ENCODE data around the gene CLEC3B. TPM values are rescaled to one million over a fixed set of nuclear protein-coding genes. Genes with fewer than 3 reads are reported as not detected.
"Not testable (repeated sequence)": the region's sequence is repeated elsewhere in the genome, so short reads cannot be mapped to it uniquely, and the experiment has no call there.

Gene CLEC3B
- total and polyA plus RNA-seq, 12 donors, result 34.8 to 355 (median 59.4) TPM

DNA sequence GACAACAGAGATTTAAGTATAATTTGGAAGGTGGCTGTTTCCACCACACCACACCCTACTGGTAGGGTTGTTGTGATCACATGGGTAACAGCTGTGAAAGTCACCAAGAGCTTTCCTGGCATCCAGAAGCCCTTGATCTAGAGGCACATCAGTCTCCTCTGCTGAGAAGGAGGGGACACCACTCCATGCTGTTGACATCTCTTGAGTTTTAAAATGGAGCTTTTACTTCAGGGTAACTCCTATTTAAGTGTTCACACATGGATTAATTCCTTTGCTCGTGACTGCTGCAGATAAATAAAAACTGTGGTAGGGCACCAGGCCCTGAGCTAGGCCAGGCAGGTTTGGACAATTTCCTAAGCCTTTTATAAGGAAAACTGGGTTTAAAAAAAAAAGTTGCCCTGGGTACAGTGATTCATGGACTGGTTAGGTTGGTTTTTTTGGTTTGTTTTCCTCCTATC, 42.6 kb upstream of the CLEC3B start:
- TF ChIP-seq, protein P1, sequence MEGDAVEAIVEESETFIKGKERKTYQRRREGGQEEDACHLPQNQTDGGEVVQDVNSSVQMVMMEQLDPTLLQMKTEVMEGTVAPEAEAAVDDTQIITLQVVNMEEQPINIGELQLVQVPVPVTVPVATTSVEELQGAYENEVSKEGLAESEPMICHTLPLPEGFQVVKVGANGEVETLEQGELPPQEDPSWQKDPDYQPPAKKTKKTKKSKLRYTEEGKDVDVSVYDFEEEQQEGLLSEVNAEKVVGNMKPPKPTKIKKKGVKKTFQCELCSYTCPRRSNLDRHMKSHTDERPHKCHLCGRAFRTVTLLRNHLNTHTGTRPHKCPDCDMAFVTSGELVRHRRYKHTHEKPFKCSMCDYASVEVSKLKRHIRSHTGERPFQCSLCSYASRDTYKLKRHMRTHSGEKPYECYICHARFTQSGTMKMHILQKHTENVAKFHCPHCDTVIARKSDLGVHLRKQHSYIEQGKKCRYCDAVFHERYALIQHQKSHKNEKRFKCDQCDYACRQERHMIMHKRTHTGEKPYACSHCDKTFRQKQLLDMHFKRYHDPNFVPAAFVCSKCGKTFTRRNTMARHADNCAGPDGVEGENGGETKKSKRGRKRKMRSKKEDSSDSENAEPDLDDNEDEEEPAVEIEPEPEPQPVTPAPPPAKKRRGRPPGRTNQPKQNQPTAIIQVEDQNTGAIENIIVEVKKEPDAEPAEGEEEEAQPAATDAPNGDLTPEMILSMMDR (IDR thresholded peaks at IDR 0.05), result no peak
- H3K4me3 ChIP-seq, result no peak overlapping the region
- no peaks in the 10 kb centered on the region for H3K9me3 ChIP-seq
- H3K27me3 ChIP-seq, result no peaks in the 10 kb centered on the region
- peaks cover 0 to 61% (median 29%) of the 10 kb centered on the region in 9 donors for H3K4me1 ChIP-seq
- ATAC-seq (peak; percentile 49 to 85 (median 71)), DNase-seq (no peak)
- no peaks in the 10 kb centered on the region for H3K36me3 ChIP-seq
- intact Hi-C loops (cut with DNase I), result no loop called here
- WGBS, 2 donors, result 50% methylated on average over 1 of the region's 1 CpG
- peak overlapping the region in 5 of 10 donors; percentile 31 to 61 (median 46) for H3K27ac ChIP-seq

DNA sequence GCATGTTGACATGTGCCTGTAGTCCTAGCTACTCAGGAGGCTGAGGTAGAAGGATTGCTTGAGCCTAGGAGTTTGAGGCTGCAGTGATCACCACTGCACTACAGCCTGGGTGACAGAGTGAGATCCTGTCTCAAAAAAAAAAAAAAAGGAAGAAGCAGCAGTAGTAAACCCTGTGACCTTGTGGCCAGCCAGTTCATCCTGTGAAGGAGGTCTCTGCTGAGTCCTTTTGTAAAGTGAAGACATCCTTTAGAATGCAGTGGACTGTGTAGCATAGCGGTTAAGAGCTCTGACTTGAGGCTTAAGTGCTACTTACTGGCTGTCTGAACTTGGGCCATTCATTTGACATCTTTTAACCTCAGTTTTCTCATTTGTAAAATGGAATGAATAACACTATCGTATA, 41.8 kb upstream of the CLEC3B start:
- Histone ChIP-seq H3K27ac (no peak overlapping the region), H3K27me3 (no peaks in the 10 kb centered on the region), H3K4me3 (no peak overlapping the region), H3K9me3 (no peaks in the 10 kb centered on the region), H3K36me3 (no peaks in the 10 kb centered on the region), H3K4me1 (peaks cover 0 to 61% (median 25%) of the 10 kb centered on the region in 9 donors)
- intact Hi-C loops (cut with DNase I), result no loop called here
- TF ChIP-seq, protein P1 (IDR thresholded peaks at IDR 0.05), result no peak
- ATAC-seq (no peak), DNase-seq (no peak)
- 97 to 100% methylated on average over 2 of the region's 2 CpGs for WGBS, 2 donors

DNA sequence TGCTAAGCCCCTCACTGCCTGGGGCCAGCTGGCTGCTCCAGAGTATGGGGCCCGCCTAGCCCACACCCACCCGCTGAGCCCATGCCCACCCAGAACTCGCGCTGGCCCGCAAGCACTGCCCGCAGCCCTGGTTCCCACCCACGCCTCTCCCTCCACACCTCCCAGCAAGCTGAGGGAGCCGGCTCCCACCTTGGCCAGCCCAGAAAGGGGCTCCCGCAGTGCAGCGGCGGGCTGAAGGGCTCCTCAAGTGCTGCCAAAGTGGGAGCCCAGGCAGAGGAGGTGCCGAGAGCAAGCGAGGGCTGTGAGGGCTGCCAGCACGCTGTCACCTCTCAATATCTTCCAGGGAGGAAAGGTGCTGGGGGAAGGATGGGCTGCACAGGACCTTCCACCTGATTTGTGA, 39.8 kb upstream of the CLEC3B start:
- intact Hi-C loops (cut with DNase I); H3K4me3 ChIP-seq; ATAC-seq; H3K27ac ChIP-seq; H3K27me3 ChIP-seq; DNase-seq; H3K9me3 ChIP-seq: not testable (repeated sequence)
- Histone ChIP-seq H3K36me3 (peaks cover 0 to 19% (median 0%) of the 10 kb centered on the region in 9 donors), H3K4me1 (peaks cover 0 to 72% (median 37%) of the 10 kb centered on the region in 9 donors)
- WGBS, 2 donors, result 90 to 97% methylated on average over 12 to 14 of the region's 14 CpGs

DNA sequence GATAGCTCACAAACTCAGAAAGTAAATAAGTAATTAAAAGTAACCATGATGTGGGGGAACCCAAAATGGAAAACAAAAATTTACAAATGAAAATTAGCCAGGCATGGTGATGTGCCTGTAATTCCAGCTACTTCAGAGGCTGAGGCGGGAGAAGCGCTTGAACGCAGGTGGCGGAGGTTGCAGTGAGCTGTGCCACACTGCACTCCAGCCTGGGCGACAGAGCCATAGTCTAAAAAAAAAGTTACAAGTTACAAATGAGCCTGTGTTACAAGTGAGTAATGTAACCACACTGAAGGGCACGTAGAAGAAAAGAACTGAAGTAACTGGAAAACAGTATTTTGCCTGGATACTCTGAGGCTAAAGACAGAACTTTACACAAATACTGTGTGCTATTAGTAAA, 38.8 kb upstream of the CLEC3B start:
- no peak overlapping the region for H3K27ac ChIP-seq
- no peaks in the 10 kb centered on the region for H3K27me3 ChIP-seq
- TF ChIP-seq, protein P1 (IDR thresholded peaks at IDR 0.05), result no peak
- intact Hi-C loops (cut with DNase I), result no loop called here
- no peak for DNase-seq
- ATAC-seq, result no peak
- peaks cover 0 to 64% (median 34%) of the 10 kb centered on the region in 9 donors for H3K4me1 ChIP-seq
- peaks cover 0 to 29% (median 0%) of the 10 kb centered on the region in 9 donors for H3K36me3 ChIP-seq
- WGBS, 2 donors, result 83 to 94% methylated on average over 6 of the region's 6 CpGs
- no peaks in the 10 kb centered on the region for H3K9me3 ChIP-seq
- H3K4me3 ChIP-seq, result no peak overlapping the region

DNA sequence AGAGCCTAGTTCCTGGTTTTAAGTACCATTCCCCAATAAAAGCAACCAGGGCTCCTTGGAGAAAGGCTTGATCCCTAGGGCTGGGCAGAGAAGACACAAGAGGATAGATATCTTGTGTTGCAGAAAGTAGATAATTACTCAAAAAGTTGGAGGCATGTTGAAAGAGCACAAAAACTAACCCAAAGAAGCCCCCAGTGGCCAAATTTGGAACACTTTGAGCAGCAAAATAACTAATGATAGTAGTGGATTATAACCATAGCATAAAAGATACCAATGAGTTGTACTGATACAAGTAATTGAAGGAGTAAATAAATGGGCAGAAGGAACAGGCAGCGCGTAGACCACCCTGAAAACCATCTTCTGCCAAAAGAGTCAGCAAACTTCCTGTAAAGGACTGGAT, 38.0 kb upstream of the CLEC3B start:
- 97% methylated on average over 2 of the region's 2 CpGs for WGBS, 2 donors
- ATAC-seq (no peak), DNase-seq (no peak)
- H3K27ac ChIP-seq, result peak overlapping the region in 1 of 10 donors; percentile 11
- no peak overlapping the region for H3K4me3 ChIP-seq
- no peaks in the 10 kb centered on the region for H3K27me3 ChIP-seq
- TF ChIP-seq, protein P1 (IDR thresholded peaks at IDR 0.05), result peak in 7 of 9 donors; percentile 9 to 44 (median 35)
- no peaks in the 10 kb centered on the region for H3K9me3 ChIP-seq
- intact Hi-C loops (cut with DNase I), result no loop called here
- H3K36me3 ChIP-seq, result peaks cover 0 to 33% (median 0%) of the 10 kb centered on the region in 9 donors
- H3K4me1 ChIP-seq, result peaks cover 0 to 59% (median 28%) of the 10 kb centered on the region in 9 donors

Data from heart right ventricle (tissue), 16 donors.